CD14-positive monocyte (primary cell): ENCODE results near the gene MAP1LC3C. TPM values are rescaled to one million over a fixed set of nuclear protein-coding genes. Genes with fewer than 3 reads are reported as not detected.
A peak's percentile ranks its signal among the peaks of the same experiment; 100 is the strongest.

ENCODE experiments used
- DNase-seq, 3 donors: peaks; one replicate each; pipeline ENCODE4 v3.0.0-alpha.2; 2011 to 2022
- H2AFZ ChIP-seq: 2 replicates; pipeline ENCODE4 v1.6.0; 2012; ENCODE audit warnings: mild to moderate bottlenecking, low read depth, low read length, inconsistent platforms; ENCODE audit not compliant: insufficient read depth, poor library complexity, severe bottlenecking
- H3K27ac ChIP-seq, 2 donors: 1 replicate in 1 of 2; 2 replicates in 1 of 2; pipeline ENCODE4 v1.5.1; 2012 to 2013; ENCODE audit warnings: low read length in 2 of 2, control low read depth in 1 of 2, inconsistent platforms in 1 of 2, low read depth in 1 of 2, mild to moderate bottlenecking in 1 of 2
- H3K27me3 ChIP-seq, 2 donors: one replicate each; pipeline versions ENCODE4 v1.6.0 to v1.6.1; 2011 to 2013; ENCODE audit warnings: low read length in 2 of 2; ENCODE audit not compliant: control insufficient read depth in 2 of 2, insufficient read depth in 2 of 2
- H3K36me3 ChIP-seq, 2 donors: replicated peaks in 1 of 2; 1 replicate in 1 of 2; 2 replicates in 1 of 2; pipeline versions ENCODE4 v1.5.1 to v1.6.1; 2012 to 2013; ENCODE audit warnings: low read length in 2 of 2, control low read depth in 1 of 2, inconsistent platforms in 1 of 2, mild to moderate bottlenecking in 1 of 2; ENCODE audit not compliant: insufficient read depth in 2 of 2, control insufficient read depth in 1 of 2
- H3K4me1 ChIP-seq, 2 donors: 1 replicate in 1 of 2; 2 replicates in 1 of 2; pipeline versions ENCODE4 v1.5.1 to v1.6.1; 2012 to 2013; ENCODE audit warnings: low read length in 2 of 2, control low read depth in 1 of 2, inconsistent platforms in 1 of 2, mild to moderate bottlenecking in 1 of 2, moderate library complexity in 1 of 2; ENCODE audit not compliant: insufficient read depth in 2 of 2, control insufficient read depth in 1 of 2
- H3K4me2 ChIP-seq: replicated peaks from 2 replicates; pipeline ENCODE3; 2012; ENCODE audit warnings: low read length, moderate library complexity, mild to moderate bottlenecking; ENCODE audit not compliant: poor library complexity, severe bottlenecking; ENCODE audit errors: extremely low read depth
- H3K4me3 ChIP-seq, 3 experiments: fragments of 200-600 bp in 1 of 3; sonication (generic) in 1 of 3; replicated peaks in 1 of 3; 1 replicate in 2 of 3; 2 replicates in 1 of 3; pipeline ENCODE4 v1.5.1; 2011 to 2013; ENCODE audit warnings: low read length in 3 of 3, mild to moderate bottlenecking in 3 of 3, control low read depth in 2 of 3, low read depth in 2 of 3, inconsistent platforms in 1 of 3, moderate library complexity in 1 of 3
- H3K79me2 ChIP-seq: 2 replicates; pipeline ENCODE4 v1.6.0; 2012; ENCODE audit warnings: mild to moderate bottlenecking, control low read depth, inconsistent platforms, low read length, moderate library complexity; ENCODE audit not compliant: insufficient read depth
- H3K9ac ChIP-seq: 2 replicates; pipeline ENCODE4 v1.6.0; 2017; ENCODE audit warnings: low read length, mild to moderate bottlenecking; ENCODE audit not compliant: insufficient read depth, poor library complexity, severe bottlenecking
- H3K9me3 ChIP-seq, 2 donors: replicated peaks in 1 of 2; 1 replicate in 1 of 2; 2 replicates in 1 of 2; pipeline versions ENCODE4 v1.5.1 to v1.6.1; 2012 to 2013; ENCODE audit warnings: low read length in 2 of 2, control low read depth in 1 of 2; ENCODE audit not compliant: control insufficient read depth in 1 of 2, insufficient read depth in 1 of 2
- H4K20me1 ChIP-seq: 2 replicates; pipeline ENCODE4 v1.6.0; 2012; ENCODE audit warnings: mild to moderate bottlenecking, low read length, control low read depth, moderate library complexity; ENCODE audit not compliant: insufficient read depth
- H3K27ac Mint-ChIP-seq, 7 donors: one replicate each; pipeline ENCODE4 v1.8.0; 2020; ENCODE audit warnings: mild to moderate bottlenecking in 7 of 7, mixed read lengths in 7 of 7, moderate library complexity in 6 of 7, inconsistent platforms in 2 of 7
- H3K27me3 Mint-ChIP-seq, 3 donors: one replicate each; pipeline ENCODE4 v1.8.0; 2021 to 2022; ENCODE audit warnings: low read depth in 3 of 3, mild to moderate bottlenecking in 3 of 3, mixed read lengths in 3 of 3, moderate library complexity in 3 of 3, inconsistent platforms in 1 of 3
- H3K36me3 Mint-ChIP-seq, 2 donors: one replicate each; pipeline ENCODE4 v1.8.0; 2020; ENCODE audit warnings: mixed read lengths in 2 of 2, inconsistent platforms in 1 of 2, mild to moderate bottlenecking in 1 of 2
- H3K4me1 Mint-ChIP-seq: one replicate; pipeline ENCODE4 v1.8.0; 2020; ENCODE audit warnings: mild to moderate bottlenecking, mixed read lengths
- H3K4me3 Mint-ChIP-seq, 2 donors: one replicate each; pipeline ENCODE4 v1.8.0; 2020; ENCODE audit warnings: mild to moderate bottlenecking in 2 of 2, mixed read lengths in 2 of 2, moderate library complexity in 1 of 2
- H3K9me3 Mint-ChIP-seq, 7 donors: one replicate each; pipeline ENCODE4 v1.8.0; 2020 to 2022; ENCODE audit warnings: mixed read lengths in 7 of 7, mild to moderate bottlenecking in 6 of 7, moderate library complexity in 6 of 7, inconsistent platforms in 2 of 7
- WGBS: methylation state at CpG from one replicate; pipeline ENCODE4 v1.1.5; 2013; ENCODE audit warnings: missing lambda C conversion rate; ENCODE audit not compliant: insufficient coverage; 5-methylcytosine and 5-hydroxymethylcytosine counted together
- intact Hi-C, 2 donors: fragments of 100-400 bp; cut with micrococcal nuclease; formaldehyde crosslinking; loops; one replicate each; pipeline versions ENCODE4 v1.15.0 to v1.15.1; 2023
- polyA plus RNA-seq, 3 donors: library from polyadenylated mRNA; depleted of rRNA in 1 of 3; unstranded in 2 of 3; stranded (reverse) in 1 of 3; fragments of 300-500 nt in 2 of 3; fragments of >200 nt in 1 of 3; fragmentation: Illumina TruSeq in 2 of 3; gene quantifications; 1 replicate in 2 of 3; 2 replicates in 1 of 3; pipeline ENCODE4 v1.2.3, GENCODE V29; 2012 to 2021
- TF ChIP-seq, protein P1 (sequence below): fragments of 200-600 bp; IDR thresholded peaks from one replicate; pipeline ENCODE4 v1.8.0; 2022; ENCODE audit warnings: antibody characterized with exemption, mild to moderate bottlenecking

Gene MAP1LC3C
- polyA plus RNA-seq, 3 donors: 0.07 TPM; not detected in 2

DNA sequence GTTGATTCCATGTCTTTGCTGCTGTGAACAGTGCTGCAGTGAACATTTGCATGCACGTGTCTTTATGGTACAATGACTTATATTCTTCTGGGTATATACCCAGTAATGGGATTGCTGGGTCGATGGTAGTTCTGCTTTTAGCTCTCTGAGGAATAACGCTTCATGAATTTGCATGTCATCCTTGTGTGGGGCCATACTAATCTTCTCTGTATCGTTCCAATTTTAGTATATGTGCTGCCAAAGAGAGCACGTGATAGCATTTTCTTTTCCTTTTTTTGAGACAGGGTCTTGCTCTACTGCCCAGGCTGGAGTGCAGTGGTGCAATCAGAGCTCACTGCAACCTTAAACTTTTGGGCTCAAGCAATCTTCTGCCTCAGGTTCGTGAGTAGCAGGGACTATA, 24.9 kb upstream of the MAP1LC3C start:
- Histone ChIP-seq H3K27ac (no peak overlapping the region), H3K4me2 (no peak overlapping the region), H3K36me3 (no peaks in the 10 kb centered on the region), H3K79me2 (no peaks in the 10 kb centered on the region), H3K27me3 (no peaks in the 10 kb centered on the region), H3K9ac (no peak overlapping the region), H2AFZ (no peak overlapping the region), H3K4me1 (no peaks in the 10 kb centered on the region), H3K9me3 (no peaks in the 10 kb centered on the region), H4K20me1 (no peaks in the 10 kb centered on the region), H3K4me3 (no peak overlapping the region)
- Mint-ChIP-seq H3K4me3 (no peak overlapping the region), H3K36me3 (no peaks in the 10 kb centered on the region), H3K9me3 (no peaks in the 10 kb centered on the region), H3K27ac (no peak overlapping the region), H3K4me1 (no peaks in the 10 kb centered on the region), H3K27me3 (peaks cover 3 to 4% (median 4%) of the 10 kb centered on the region in 3 donors)
- intact Hi-C loops: no loop called here
- WGBS: 73% methylated on average over 3 of the region's 6 CpGs
- TF ChIP-seq, protein P1, sequence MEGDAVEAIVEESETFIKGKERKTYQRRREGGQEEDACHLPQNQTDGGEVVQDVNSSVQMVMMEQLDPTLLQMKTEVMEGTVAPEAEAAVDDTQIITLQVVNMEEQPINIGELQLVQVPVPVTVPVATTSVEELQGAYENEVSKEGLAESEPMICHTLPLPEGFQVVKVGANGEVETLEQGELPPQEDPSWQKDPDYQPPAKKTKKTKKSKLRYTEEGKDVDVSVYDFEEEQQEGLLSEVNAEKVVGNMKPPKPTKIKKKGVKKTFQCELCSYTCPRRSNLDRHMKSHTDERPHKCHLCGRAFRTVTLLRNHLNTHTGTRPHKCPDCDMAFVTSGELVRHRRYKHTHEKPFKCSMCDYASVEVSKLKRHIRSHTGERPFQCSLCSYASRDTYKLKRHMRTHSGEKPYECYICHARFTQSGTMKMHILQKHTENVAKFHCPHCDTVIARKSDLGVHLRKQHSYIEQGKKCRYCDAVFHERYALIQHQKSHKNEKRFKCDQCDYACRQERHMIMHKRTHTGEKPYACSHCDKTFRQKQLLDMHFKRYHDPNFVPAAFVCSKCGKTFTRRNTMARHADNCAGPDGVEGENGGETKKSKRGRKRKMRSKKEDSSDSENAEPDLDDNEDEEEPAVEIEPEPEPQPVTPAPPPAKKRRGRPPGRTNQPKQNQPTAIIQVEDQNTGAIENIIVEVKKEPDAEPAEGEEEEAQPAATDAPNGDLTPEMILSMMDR: no peak
- no peak for DNase-seq

DNA sequence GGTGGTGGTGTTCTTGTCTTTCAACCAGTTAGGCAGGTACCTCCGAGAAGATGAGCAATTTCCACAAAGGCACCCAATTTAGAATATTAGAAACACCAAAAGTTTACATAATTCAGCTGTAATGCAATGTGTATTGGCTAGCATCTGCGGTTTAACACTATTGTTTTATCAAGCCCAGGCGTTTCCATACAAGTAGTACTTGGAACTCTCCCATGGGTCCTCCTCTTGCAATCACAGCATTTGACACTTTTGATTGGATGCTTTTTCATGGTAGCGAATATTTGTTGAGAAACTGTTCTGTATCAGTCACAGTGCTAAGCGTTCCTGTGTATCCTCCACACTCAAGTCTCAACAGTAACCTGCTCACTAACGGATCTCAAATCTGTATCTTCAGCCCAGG, 20.1 kb upstream of the MAP1LC3C start:
- 100% methylated on average over 1 of the region's 6 CpGs for WGBS
- Histone ChIP-seq H3K9ac (no peak overlapping the region), H3K79me2 (no peaks in the 10 kb centered on the region), H3K4me3 (no peak overlapping the region), H3K9me3 (no peaks in the 10 kb centered on the region), H4K20me1 (no peaks in the 10 kb centered on the region), H3K27me3 (no peaks in the 10 kb centered on the region), H3K27ac (no peak overlapping the region), H3K36me3 (no peaks in the 10 kb centered on the region), H3K4me2 (no peak overlapping the region), H3K4me1 (no peaks in the 10 kb centered on the region), H2AFZ (peak overlapping the region; percentile 11)
- no peak for DNase-seq
- Mint-ChIP-seq H3K4me3 (no peak overlapping the region), H3K9me3 (no peaks in the 10 kb centered on the region), H3K36me3 (no peaks in the 10 kb centered on the region), H3K27ac (no peak overlapping the region), H3K4me1 (no peaks in the 10 kb centered on the region), H3K27me3 (peaks cover 3 to 5% (median 4%) of the 10 kb centered on the region in 3 donors)
- intact Hi-C loops: no loop called here
- TF ChIP-seq, protein P1: no peak
